ENCODE measurements around the gene PCSK4. TPM values are rescaled to one million over a fixed set of nuclear protein-coding genes. Genes with fewer than 3 reads are reported as not detected.

Gene PCSK4
- total and polyA plus RNA-seq, 2 donors (not counting 3 experiments of a cell fraction or from before 2014, with no cell fraction given): 1.2 to 1.7 TPM

DNA sequence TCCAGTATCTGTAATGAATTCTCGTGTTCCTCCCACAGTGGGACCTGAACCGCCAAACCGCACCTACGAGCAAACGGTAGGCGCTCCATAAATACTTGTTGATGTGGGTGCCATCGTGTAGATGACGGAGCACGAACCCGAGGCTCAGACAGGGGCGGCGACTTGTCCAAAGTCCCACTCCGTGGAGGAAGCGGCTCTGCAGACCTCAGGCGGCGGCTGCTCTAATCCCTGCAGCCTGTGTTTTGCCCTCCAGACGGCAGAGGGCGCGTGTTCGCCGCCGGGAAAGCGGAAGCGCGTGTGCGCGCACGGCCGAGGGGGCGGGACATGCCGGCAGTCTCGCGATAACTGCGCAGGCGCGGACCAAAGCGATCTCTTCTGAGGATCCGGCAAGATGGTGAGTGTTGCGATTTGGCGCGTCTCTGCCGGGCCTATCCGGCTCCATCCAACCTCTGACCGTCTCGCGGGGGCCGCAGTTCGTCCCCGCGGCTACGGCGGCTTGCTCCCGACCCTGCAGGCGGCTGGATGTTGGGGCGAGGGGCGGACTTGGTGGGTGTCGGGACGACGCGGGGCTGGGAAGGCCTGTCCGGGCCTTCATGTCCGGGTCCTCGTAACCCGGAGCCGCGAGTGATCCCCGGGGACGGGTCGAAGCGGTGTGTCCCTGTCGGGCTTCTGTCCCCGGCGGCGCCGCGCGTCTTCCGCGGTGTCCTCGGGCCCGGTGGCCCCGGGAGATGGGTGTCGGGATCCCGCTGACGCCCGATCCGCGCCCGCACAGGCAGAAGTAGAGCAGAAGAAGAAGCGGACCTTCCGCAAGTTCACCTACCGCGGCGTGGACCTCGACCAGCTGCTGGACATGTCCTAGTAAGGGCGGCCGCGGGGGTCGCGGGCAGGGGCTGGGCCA is 51.9 kb downstream of the PCSK4 start, which contains the start of gene RPS15:
RPS15 (plus strand) TSS at position 362 of the 898 bp plus-strand sequence; CDS start at position 392, 30 bp downstream.
- peak; percentile 97 for FAIRE-seq
- intact Hi-C loops (cut with micrococcal nuclease): loop anchor here (1.0 to 2.0 kb wide), 3 partner anchors 23 to 159 kb away; partner anchors contain the start of gene DAZAP1

More for the DNA sequence above, 51.9 kb downstream of the PCSK4 start, which contains the start of gene RPS15:
- peak; percentile 98 for DNase-seq (ENCODE audit: low read depth, low spot score)
- Histone ChIP-seq H3K27ac (ENCODE audit: insufficient read depth, low read depth, low read length) (peak within 1 kb of the TSS; percentile 89), H3K79me2 (ENCODE audit: control insufficient read depth, insufficient read depth, low read length) (peaks cover 34% of the 10 kb centered on the region), H3K36me3 (ENCODE audit: control insufficient read depth in 2 of 2, extremely low read depth in 1 of 2, insufficient read depth in 2 of 2, low read length in 2 of 2) (peaks cover 7 to 35% of the 10 kb centered on the region in 2 experiments), H4K20me1 (replicated peaks; ENCODE audit: control insufficient read depth, extremely low read depth, insufficient read depth, low read length) (no peaks in the 10 kb centered on the region), H3K4me1 (ENCODE audit: control insufficient read depth, extremely low read depth, insufficient read depth, low read length) (peaks cover 6% of the 10 kb centered on the region), H2AFZ (ENCODE audit: low read depth, low read length) (no peak within 1 kb of the TSS), H3K9me3 (replicated peaks; ENCODE audit: control insufficient read depth, insufficient read depth, low read length) (no peaks in the 10 kb centered on the region), H3K9ac (replicated peaks; ENCODE audit: extremely low read depth, insufficient read depth, low read length) (peak within 1 kb of the TSS; percentile 91), H3K9me1 (replicated peaks; ENCODE audit: control insufficient read depth, extremely low read depth, insufficient read depth, low read length) (no peaks in the 10 kb centered on the region), H3K4me2 (ENCODE audit: insufficient read depth, low read length) (peak within 1 kb of the TSS; percentile 58), H3K4me3 (replicated peaks in 1 of 3; ENCODE audit: insufficient read depth in 1 of 3, low read depth in 1 of 3, low read length in 3 of 3) (peak within 1 kb of the TSS; percentile 75 to 89 (median 85)), H3K27me3 (ENCODE audit: control insufficient read depth in 2 of 2, insufficient read depth in 2 of 2, low read length in 2 of 2) (no peaks in the 10 kb centered on the region)
- TSS peak; percentile 60 for BruUV-seq (replicated peaks)
- ChIA-PET CTCF (interaction anchor here (0.7 to 1.6 kb wide), 3 partner anchors 24 to 194 kb away, joined by 3 to 7 read pairs (median 3); no protein-coding TSS in a partner anchor), POLR2A (no interaction called here)
- TF ChIP-seq POLR2A (IDR thresholded peaks at IDR 0.05; ENCODE audit: low read depth, low read length): peak; percentile 99
- TF ChIP-seq EZH2 (IDR thresholded peaks at IDR 0.05; ENCODE audit: borderline replicate concordance, low read depth, low read length, severe bottlenecking): no peak
- TF ChIP-seq, protein P1, sequence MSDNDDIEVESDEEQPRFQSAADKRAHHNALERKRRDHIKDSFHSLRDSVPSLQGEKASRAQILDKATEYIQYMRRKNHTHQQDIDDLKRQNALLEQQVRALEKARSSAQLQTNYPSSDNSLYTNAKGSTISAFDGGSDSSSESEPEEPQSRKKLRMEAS (IDR thresholded peaks at IDR 0.05; ENCODE audit: insufficient read depth, insufficient read length): peak; percentile 79
- peak; percentile 96 to 98 for TF ChIP-seq CTCF (IDR thresholded peaks at IDR 0.05; ENCODE audit: extremely low read depth in 1 of 2, insufficient read depth in 1 of 2, low read depth in 1 of 2, low read length in 2 of 2)
- TF ChIP-seq FOS (IDR thresholded peaks at IDR 0.05; ENCODE audit: borderline replicate concordance, insufficient read depth, low read length): no peak
- peak; percentile 100 for TF ChIP-seq POLR2AphosphoS5 (IDR thresholded peaks at IDR 0.05; ENCODE audit: insufficient read depth, low read depth, low read length)
- peak; percentile 58 for TF ChIP-seq MYC (IDR thresholded peaks at IDR 0.05; ENCODE audit: low read depth, low read length)
- dilution Hi-C loops (cut with MboI; ENCODE audit: extremely low pct_ligation_motif_present, low sequenced_read_pairs): no loop called here

Measured in endothelial cell of umbilical vein (primary cell).